Esophagus muscularis mucosa (tissue), 4 donors: ENCODE data around the gene PYROXD2.

Source experiments
- EP300 ChIP-seq: sonication (generic); formaldehyde crosslinking; IDR thresholded peaks from one replicate; pipeline ENCODE4 v1.6.1; 2017; ENCODE audit warnings: antibody characterized with exemption
- POLR2A ChIP-seq: fragments of 450-650 bp; IDR thresholded peaks from one replicate; pipeline ENCODE4 v1.6.1; 2017; ENCODE audit warnings: antibody characterized with exemption, moderate library complexity, mild to moderate bottlenecking, low read depth
- TF ChIP-seq, protein P1 (sequence below), 3 experiments: fragments of 200-600 bp in 2 of 3; fragments of 450-650 bp in 1 of 3; sonication (generic) in 2 of 3; IDR thresholded peaks; one replicate each; pipeline ENCODE4 v1.5.1; 2017 to 2019; ENCODE audit warnings: antibody characterized with exemption in 3 of 3, mild to moderate bottlenecking in 2 of 3, moderate library complexity in 1 of 3

DNA sequence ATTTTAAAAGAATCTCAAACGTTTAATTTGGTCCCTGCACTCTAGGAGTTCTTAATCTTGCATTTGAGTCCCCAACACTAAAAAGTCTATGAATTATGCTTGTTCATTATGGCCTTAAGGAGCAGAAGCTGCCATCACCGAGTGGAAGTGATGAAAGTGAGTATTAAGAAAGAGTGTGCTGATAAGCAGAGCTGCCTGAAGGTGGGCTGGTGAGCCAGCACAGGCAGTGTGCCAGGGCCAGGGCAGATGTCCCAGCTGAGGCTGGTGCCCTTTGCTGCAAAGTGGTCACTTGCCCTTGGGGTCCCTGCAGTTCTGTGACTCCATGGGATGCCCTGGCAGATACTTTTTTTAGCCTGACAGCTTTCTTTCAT is 74.1 kb downstream of the PYROXD2 start:
- TF ChIP-seq, protein P1, sequence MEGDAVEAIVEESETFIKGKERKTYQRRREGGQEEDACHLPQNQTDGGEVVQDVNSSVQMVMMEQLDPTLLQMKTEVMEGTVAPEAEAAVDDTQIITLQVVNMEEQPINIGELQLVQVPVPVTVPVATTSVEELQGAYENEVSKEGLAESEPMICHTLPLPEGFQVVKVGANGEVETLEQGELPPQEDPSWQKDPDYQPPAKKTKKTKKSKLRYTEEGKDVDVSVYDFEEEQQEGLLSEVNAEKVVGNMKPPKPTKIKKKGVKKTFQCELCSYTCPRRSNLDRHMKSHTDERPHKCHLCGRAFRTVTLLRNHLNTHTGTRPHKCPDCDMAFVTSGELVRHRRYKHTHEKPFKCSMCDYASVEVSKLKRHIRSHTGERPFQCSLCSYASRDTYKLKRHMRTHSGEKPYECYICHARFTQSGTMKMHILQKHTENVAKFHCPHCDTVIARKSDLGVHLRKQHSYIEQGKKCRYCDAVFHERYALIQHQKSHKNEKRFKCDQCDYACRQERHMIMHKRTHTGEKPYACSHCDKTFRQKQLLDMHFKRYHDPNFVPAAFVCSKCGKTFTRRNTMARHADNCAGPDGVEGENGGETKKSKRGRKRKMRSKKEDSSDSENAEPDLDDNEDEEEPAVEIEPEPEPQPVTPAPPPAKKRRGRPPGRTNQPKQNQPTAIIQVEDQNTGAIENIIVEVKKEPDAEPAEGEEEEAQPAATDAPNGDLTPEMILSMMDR (IDR thresholded peaks at IDR 0.05): no peak
- TF ChIP-seq EP300: no peak
- no peak for TF ChIP-seq POLR2A
